Renal cortex interstitium (tissue), 11 donors: ENCODE measurements around the gene GLI1. TPM values are rescaled to one million over a fixed set of nuclear protein-coding genes. Genes with fewer than 3 reads are reported as not detected.

ENCODE experiments used
- DNase-seq, 11 donors: peaks; one replicate each; pipeline ENCODE4 v3.0.0-alpha.2; 2013; ENCODE audit warnings: low read depth in 9 of 11, low spot score in 4 of 11; ENCODE audit errors: extremely low read depth in 1 of 11
- polyA plus RNA-seq, 3 donors: library from polyadenylated mRNA; unstranded; fragments of 120-200 nt; gene quantifications; one replicate each; pipeline ENCODE4 v1.2.1, GENCODE V29; 2013; ENCODE audit not compliant: insufficient read length in 3 of 3

Gene GLI1
- polyA plus RNA-seq, 3 donors: 16.4 to 22.8 (median 20.3) TPM

DNA sequence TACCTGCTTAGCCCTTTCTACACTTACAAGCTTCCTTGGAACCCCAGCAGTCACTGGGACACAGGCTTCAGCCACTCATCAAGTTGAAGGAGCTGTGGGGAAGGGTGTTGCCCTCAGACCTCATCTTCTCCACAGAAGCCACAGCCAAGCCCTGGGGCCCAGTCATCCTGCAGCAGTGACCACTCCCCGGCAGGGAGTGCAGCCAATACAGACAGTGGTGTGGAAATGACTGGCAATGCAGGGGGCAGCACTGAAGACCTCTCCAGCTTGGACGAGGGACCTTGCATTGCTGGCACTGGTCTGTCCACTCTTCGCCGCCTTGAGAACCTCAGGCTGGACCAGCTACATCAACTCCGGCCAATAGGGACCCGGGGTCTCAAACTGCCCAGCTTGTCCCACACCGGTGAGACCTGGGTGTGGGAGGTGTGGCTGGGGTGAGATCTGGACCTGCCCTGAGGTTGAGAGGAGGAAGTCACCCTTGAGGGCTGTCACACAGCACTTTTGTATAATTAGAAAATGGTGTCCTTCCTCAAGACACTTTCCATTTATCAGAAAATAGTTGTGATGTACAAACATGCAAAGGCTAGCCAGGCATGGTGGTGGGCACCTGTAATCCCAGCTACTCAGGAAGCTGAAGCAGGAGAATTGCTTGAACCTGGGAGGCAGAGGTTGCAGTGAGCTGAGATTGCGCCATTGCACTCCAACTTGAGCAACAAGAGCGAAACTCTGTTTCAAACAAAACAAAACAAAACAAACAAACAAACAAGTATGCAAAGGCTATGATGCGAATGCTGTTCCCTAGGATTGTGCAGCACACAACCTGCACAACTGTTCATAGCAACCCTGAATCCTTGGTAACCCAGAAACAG, 9.9 kb downstream of the GLI1 start:
- DNase-seq: no peak

DNA sequence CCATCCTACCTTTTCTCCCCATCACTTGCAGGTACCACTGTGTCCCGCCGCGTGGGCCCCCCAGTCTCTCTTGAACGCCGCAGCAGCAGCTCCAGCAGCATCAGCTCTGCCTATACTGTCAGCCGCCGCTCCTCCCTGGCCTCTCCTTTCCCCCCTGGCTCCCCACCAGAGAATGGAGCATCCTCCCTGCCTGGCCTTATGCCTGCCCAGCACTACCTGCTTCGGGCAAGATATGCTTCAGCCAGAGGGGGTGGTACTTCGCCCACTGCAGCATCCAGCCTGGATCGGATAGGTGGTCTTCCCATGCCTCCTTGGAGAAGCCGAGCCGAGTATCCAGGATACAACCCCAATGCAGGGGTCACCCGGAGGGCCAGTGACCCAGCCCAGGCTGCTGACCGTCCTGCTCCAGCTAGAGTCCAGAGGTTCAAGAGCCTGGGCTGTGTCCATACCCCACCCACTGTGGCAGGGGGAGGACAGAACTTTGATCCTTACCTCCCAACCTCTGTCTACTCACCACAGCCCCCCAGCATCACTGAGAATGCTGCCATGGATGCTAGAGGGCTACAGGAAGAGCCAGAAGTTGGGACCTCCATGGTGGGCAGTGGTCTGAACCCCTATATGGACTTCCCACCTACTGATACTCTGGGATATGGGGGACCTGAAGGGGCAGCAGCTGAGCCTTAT, 10.8 kb downstream of the GLI1 start:
- no peak for DNase-seq

DNA sequence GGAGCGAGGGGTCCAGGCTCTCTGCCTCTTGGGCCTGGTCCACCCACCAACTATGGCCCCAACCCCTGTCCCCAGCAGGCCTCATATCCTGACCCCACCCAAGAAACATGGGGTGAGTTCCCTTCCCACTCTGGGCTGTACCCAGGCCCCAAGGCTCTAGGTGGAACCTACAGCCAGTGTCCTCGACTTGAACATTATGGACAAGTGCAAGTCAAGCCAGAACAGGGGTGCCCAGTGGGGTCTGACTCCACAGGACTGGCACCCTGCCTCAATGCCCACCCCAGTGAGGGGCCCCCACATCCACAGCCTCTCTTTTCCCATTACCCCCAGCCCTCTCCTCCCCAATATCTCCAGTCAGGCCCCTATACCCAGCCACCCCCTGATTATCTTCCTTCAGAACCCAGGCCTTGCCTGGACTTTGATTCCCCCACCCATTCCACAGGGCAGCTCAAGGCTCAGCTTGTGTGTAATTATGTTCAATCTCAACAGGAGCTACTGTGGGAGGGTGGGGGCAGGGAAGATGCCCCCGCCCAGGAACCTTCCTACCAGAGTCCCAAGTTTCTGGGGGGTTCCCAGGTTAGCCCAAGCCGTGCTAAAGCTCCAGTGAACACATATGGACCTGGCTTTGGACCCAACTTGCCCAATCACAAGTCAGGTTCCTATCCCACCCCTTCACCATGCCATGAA, 11.5 kb downstream of the GLI1 start:
- DNase-seq: no peak

DNA sequence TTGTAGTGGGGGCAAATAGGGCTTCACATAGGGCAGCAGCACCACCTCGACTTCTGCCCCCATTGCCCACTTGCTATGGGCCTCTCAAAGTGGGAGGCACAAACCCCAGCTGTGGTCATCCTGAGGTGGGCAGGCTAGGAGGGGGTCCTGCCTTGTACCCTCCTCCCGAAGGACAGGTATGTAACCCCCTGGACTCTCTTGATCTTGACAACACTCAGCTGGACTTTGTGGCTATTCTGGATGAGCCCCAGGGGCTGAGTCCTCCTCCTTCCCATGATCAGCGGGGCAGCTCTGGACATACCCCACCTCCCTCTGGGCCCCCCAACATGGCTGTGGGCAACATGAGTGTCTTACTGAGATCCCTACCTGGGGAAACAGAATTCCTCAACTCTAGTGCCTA, 12.1 kb downstream of the GLI1 start:
- DNase-seq: no peak

DNA sequence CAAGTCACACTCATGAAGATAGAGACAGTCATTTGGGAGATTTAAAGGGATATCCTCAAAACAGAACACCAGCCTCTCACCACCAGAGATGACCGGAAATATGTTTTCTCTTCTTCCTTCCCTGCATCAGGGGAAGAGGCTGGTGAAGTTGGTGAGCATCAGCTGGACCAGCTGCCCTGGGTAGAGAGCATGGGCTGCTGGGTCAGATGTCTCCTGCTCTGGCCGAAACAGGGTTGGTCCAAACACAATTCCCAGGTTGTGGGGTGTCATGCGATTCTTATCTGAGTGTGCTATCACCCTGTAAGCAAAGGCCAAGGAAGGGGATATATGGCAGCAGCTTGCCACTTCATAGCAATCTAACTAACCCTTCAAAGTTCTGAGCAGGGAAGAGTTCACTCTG, 12.8 kb downstream of the GLI1 start:
- no peak for DNase-seq

DNA sequence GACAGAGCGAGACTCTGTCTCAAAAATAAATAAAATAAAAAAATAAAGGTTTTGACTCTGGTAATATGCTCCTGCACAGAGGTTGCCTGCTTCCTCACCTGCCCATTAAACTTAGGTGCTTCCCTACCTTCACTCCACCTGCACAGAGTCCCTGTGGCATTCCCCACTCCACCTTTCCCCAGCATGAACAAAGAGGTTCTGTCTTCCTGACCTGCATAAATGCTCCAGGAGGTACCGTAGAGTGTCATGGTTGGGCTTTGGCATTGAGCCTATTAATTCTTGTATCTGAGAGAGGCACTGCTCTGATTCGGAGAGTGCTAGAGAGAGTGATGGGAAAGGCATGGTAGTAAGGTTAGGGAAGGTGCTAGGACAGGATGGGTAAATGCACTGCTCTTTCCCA, 13.8 kb downstream of the GLI1 start:
- no peak for DNase-seq

DNA sequence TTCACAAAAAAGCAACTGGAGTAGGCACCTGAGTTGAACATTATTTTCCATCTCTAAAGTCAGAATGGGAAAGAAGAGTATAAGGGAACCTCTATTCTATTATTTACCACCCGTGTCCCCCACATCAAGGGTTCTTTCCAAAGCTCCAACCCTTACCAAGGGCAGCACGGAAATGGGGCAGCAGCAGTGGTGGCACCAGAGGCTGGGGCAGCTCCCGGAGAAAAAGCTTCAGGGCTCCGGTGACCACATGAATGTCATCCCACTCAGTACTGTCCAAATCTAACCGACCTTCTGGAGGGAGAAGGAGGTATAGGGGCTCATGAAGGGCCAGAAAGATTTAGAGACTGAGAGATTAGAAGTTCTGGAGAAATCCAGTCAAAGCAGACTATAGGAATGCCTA, 14.3 kb downstream of the GLI1 start:
- DNase-seq: no peak

DNA sequence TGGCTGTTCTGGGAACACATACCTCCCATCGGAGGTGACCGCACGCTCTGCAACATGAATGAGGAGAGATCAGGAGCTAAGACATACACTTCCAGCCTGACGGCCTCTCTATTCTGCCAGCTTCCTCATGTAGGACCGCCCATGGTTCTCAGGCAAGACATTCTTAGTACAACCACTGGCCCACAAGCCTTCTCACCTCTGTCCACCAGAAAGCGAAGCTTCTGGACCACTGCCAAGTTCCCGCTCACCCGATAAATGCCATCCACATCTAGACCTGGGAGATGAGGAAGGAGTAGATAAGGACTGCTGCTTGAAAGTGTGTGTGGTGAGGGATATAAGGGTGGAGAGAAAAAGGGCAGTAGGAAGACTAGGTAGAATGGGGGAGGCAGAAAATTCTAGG, 14.8 kb downstream of the GLI1 start:
- no peak for DNase-seq

DNA sequence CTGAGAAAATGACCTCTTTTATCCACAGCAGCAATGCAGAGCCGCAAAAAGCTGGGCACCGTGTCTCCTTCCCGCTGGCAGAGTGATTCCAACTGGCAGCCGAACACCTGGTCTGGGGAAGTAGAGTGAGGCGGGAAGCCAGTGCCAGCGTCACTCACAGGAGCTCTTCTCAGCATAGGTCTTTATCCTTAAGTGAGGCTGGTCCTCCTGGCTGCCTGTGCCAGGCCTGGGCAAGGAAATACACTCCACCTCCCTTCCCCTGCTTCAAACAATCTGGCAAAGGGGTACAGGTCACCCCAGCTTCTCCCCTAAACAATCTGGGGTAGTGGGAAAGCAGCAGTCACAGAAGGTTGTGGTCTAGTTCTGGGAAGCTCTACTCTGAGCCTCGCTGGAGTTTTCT, 15.3 kb downstream of the GLI1 start:
- DNase-seq: no peak

DNA sequence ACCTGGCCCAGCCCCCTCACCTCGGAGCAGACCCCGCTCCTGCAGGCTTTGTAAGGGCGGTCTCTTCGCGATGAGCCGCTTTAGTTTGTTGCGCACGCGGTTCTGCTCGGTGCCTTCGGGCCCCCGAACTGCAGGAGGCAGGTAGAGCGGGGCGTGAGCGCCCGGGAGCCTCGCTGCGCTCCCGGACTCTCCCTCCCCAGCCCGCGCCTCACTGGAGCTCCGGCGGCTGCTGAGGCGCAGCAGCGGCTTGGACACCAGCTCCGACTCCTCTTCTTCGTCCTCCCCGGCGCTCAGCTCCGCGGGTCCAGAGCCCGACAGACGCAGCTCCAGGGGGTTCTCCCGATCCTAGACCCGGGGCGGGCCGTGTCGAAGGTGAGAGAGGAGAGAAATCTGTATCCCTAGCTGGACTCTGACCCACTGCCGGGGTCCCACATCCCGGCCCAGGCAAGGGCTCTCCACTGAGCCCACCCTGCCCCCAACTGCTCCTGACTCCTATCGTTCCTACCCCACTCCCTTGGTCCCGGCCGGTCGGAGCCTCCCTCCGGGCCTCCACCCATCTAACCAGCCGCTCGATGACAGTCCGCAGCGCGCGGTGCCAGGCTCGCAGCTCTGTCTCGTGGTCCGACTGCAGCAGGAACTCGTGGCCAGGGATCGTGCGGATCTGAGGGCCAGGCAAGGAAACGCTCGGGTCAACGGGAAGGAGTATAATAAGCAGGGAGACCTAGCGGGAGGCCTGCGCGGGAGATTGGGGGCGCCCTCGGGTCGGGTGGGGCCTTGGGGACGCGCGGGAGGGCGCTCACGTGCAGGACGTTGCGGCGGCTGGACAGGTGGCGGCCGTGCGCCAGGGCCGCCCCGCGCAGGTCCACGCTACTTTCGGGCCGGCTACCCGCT, 15.9 kb downstream of the GLI1 start:
- DNase-seq: no peak

DNA sequence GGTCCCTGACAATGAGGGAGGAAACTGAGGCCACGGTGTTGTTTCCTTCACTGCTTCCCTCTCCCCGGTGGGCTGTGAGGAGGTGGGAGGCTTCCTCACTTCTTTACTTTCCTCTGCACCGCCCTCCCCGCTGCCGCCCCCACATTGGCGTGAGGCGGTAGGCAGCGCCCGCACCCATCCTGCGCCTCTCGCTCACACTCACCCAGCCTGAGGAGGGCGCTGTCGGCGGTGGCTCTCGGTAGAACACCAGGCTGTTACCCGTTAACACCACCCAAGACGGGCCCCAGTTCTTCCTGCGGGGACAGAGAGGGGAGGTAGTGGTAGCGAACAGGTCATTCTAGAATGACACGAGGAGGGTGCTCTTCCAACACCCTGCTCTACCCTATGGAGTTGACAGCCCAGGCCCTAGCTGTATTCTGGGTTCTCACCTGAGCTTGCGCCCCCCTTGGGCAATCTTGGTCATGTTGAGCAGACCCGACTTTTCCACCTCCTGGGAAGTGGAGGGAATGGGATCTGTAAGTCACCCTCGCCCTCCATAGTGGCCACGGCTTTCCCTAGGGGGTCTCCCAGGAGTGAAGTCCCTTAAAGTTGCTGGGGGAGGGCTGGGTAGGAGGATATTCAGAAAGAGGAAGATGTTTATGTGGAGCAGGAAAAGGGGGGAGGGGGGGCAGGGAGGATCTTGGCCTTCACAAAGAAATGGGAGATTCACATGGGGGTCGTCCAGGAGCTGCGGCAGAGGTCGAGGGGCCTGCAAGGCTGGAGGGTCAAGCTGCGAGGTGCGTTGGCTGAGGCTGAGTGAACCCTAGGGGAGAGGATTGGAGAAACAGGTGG, 16.8 kb downstream of the GLI1 start:
- DNase-seq: no peak

DNA sequence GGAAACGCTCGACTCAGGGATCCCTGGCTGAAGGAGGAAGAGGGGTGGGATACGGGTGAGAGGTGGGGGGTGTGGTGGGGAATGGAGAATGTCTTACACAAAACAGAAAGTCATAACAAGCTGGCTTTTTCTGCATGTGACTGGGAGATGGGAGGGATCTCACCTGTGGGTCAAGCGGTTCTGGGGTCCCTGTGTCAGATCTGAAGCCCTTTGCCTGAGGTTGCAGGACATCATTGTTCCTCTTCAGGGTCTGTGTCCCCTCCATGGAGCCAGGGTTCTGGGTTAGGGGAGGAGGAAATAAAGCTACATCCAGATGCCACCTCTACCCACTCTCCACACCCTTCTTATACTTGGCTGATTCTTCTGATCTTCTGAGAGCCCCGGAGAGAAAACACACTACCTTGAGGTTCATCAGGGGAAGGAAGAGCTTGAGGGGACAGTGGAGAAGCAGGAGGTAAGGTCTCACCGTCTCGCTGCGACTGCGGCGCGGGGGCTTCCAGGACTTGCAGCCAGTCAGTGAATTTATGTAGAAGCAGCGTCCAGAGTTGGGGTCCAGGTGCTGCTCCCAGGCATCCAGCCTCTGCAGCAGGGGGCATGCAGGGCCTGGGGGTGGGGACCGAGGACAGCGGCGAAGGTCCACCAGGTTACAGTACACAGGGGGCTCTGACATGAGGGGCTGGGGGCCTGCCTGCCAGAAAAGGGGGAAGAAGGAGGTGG, 17.6 kb downstream of the GLI1 start:
- no peak for DNase-seq

DNA sequence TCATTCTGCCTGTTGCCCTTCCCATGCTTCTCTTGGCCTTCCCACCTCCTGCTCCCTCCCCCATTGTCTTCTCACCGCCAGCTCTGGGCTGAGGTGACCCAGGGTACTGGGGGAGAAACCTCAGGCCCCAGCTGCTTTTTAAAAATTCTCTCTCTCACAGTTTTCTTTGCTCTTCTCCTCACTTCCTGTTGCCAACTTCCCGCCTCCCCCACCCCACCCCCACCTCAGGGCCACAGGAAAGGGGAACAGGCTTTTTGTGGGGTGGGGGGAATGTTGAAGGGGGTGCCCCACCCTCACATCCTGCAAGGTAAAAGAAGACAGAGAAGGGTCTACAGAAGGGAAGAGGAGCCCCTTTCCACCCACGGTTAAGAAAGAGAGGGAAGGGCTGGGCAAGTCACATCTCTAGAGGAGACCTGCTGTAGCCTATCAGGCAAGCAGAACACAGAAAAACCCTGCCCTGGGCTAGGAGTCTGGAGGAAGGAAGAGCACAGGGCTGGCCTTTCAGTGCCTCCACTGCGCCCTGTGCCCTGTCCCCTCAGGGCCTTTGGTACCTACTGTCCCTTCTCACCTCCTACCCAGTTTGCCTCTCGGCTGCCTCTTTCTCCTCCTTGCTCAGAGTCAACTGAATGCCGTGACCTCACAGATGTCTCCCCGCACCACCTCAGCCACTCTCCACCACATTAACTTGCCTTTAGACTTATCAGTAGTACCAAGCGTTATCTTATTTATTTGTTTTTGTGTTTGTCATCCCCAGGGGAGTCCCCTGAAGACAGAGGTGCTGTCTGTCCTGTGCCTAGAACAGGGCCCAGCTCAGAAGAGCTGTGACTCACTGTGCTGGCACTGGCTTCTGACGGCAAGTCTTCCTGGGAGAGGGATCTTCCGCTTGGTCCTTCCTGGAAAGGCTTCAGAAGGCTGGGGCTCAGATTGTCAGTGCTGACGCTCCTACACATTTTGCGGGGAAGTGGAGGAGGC, 18.4 kb downstream of the GLI1 start:
- no peak for DNase-seq

DNA sequence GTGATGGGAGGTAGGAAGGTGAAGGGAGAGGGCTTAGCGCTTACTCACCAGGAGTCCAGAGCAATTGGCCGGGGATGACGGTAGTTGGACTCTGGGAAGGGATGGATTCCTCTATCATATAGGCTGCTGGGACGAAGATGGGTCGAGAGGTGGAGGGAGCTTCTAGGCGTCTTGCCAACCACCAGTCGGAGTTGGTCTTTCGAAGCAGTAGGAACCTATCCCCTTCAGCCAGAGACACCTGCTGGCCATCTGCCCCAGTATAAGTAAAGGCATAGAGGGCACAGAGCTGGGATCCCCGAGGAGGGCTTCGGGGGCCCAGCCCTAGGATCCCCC, 19.4 kb downstream of the GLI1 start:
- no peak for DNase-seq

DNA sequence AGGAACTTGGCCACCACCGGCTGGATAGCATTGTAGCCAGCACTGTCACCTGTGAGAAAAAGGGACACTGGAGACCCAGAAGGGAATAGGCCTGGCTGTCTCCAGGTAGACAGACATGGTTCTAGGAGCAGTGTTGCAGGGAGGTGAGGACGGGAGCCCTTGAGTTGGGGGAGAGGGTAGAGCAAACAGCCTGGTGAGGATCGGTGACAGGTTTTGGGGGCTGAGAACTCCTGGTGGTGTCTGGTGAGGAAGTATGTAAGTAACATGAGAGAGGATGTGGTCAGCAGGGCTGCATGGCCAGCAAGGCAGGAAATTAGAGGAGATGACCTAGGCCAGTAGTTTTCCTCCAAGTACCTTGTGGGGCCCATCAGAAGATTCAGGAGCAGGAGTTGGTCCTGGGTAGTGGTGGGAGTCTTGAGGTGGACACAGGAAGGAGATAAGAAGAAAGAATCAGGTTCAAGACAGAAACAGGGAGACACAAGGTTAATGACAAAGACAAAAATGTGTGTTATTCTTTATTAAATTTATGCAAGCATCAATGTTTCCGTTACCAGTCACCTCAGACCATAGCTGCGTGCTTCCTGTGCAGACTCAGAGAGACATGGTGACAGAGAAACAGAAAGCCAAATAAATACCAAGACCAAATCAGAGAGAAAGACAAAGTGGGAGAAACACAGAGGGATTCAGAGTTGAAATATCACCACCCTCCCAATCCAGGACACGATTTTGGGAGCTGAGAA, 20.0 kb downstream of the GLI1 start, which contains the start of gene ARHGAP9:
ARHGAP9 (minus strand) TSS at position 491 of the 740 bp plus-strand sequence; CDS start at position 31, 460 bp downstream.
- no peak for DNase-seq

DNA sequence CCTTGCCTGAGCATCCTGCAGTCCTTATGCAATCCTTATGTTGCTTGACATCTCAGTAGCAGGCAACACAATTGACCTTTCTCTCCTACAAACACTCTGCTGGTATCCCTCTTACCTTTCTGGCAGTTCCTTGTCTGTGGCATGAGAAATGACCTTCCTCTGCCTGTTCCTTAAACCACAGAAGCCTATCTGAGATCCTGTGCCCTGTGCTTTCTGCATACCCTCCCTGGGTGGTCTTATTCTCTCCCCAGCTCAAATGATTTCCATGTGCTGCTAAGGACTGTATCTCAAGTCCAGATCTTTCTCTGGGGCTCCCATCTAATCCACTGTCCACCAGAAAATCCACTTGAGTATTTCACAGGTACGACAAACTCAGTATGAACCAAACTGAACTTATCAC, 22.1 kb downstream of the GLI1 start:
- DNase-seq: no peak
